HEK293 (cell line): ENCODE results near the gene UTP25.

Experiments
- BCL11A ChIP-seq: fragments of 450-650 bp; formaldehyde crosslinking; IDR thresholded peaks from 2 replicates; pipeline ENCODE4 v1.5.1; 2016; ENCODE audit warnings: low read depth, missing biosample characterization, missing genetic modification characterization
- MYNN ChIP-seq: fragments of 450-650 bp; formaldehyde crosslinking; IDR thresholded peaks from 2 replicates; pipeline ENCODE4 v1.5.1; 2016; ENCODE audit warnings: missing biosample characterization, missing genetic modification characterization, borderline replicate concordance
- YY1 ChIP-seq: fragments of 450-650 bp; formaldehyde crosslinking; IDR thresholded peaks from 2 replicates; pipeline ENCODE4 v1.5.1; 2018; ENCODE audit warnings: missing biosample characterization, missing genetic modification characterization
- ZBTB48 ChIP-seq: fragments of 450-650 bp; formaldehyde crosslinking; IDR thresholded peaks from 2 replicates; pipeline ENCODE4 v1.5.1; 2016; ENCODE audit warnings: missing biosample characterization, missing genetic modification characterization
- ZEB2 ChIP-seq: fragments of 450-650 bp; formaldehyde crosslinking; IDR thresholded peaks from 2 replicates; pipeline ENCODE4 v1.5.1; 2016; ENCODE audit warnings: missing biosample characterization, missing genetic modification characterization
- ZFHX2 ChIP-seq: fragments of 450-650 bp; formaldehyde crosslinking; conservative IDR thresholded peaks from 2 replicates; pipeline ENCODE4 v1.5.1; 2016; ENCODE audit warnings: missing biosample characterization, missing genetic modification characterization
- ZFP3 ChIP-seq: fragments of 450-650 bp; formaldehyde crosslinking; IDR thresholded peaks from 2 replicates; pipeline ENCODE4 v1.5.1; 2016; ENCODE audit warnings: low read depth, missing biosample characterization, missing genetic modification characterization
- ZFP37 ChIP-seq: fragments of 450-650 bp; formaldehyde crosslinking; IDR thresholded peaks from 2 replicates; pipeline ENCODE4 v1.5.1; 2016; ENCODE audit warnings: missing biosample characterization, missing genetic modification characterization
- ZIC2 ChIP-seq: fragments of 450-650 bp; formaldehyde crosslinking; IDR thresholded peaks from 2 replicates; pipeline ENCODE4 v1.5.1; 2016; ENCODE audit warnings: missing biosample characterization, missing genetic modification characterization
- ZNF121 ChIP-seq: fragments of 450-650 bp; formaldehyde crosslinking; IDR thresholded peaks from 2 replicates; pipeline ENCODE4 v1.5.1; 2016; ENCODE audit warnings: missing biosample characterization, missing genetic modification characterization
- ZNF140 ChIP-seq: fragments of 450-650 bp; formaldehyde crosslinking; IDR thresholded peaks from 2 replicates; pipeline ENCODE4 v1.5.1; 2016; ENCODE audit warnings: missing biosample characterization, missing genetic modification characterization
- ZNF155 ChIP-seq: fragments of 450-650 bp; formaldehyde crosslinking; IDR thresholded peaks from 2 replicates; pipeline ENCODE4 v1.5.1; 2016; ENCODE audit warnings: missing biosample characterization, missing genetic modification characterization
- ZNF16 ChIP-seq: fragments of 450-650 bp; formaldehyde crosslinking; IDR thresholded peaks from 2 replicates; pipeline ENCODE4 v1.5.1; 2016; ENCODE audit warnings: low read depth, missing biosample characterization, missing genetic modification characterization
- ZNF266 ChIP-seq: fragments of 450-650 bp; formaldehyde crosslinking; IDR thresholded peaks from 2 replicates; pipeline ENCODE4 v1.5.1; 2016; ENCODE audit warnings: missing biosample characterization, missing genetic modification characterization, low read depth
- ZNF324 ChIP-seq: fragments of 450-650 bp; formaldehyde crosslinking; IDR thresholded peaks from 2 replicates; pipeline ENCODE4 v1.5.1; 2016; ENCODE audit warnings: missing biosample characterization, missing genetic modification characterization
- ZNF341 ChIP-seq: fragments of 450-650 bp; formaldehyde crosslinking; IDR thresholded peaks from 2 replicates; pipeline ENCODE4; 2016; ENCODE audit warnings: low read depth, missing biosample characterization, missing genetic modification characterization
- ZNF398 ChIP-seq: fragments of 450-650 bp; formaldehyde crosslinking; IDR thresholded peaks from 2 replicates; pipeline ENCODE4 v1.5.1; 2017; ENCODE audit warnings: missing biosample characterization, missing genetic modification characterization
- ZNF449 ChIP-seq: fragments of 450-650 bp; formaldehyde crosslinking; IDR thresholded peaks from 2 replicates; pipeline ENCODE4 v1.5.1; 2017; ENCODE audit warnings: missing biosample characterization, mild to moderate bottlenecking, missing genetic modification characterization, moderate library complexity
- ZNF510 ChIP-seq: fragments of 450-650 bp; formaldehyde crosslinking; IDR thresholded peaks from 2 replicates; pipeline ENCODE4 v1.5.1; 2018; ENCODE audit warnings: mild to moderate bottlenecking, missing genetic modification characterization, missing biosample characterization; ENCODE audit not compliant: insufficient replicate concordance
- ZNF521 ChIP-seq: fragments of 450-650 bp; formaldehyde crosslinking; IDR thresholded peaks from 2 replicates; pipeline ENCODE4 v1.5.1; 2017; ENCODE audit warnings: missing biosample characterization, mild to moderate bottlenecking, missing genetic modification characterization
- ZNF555 ChIP-seq: fragments of 450-650 bp; formaldehyde crosslinking; conservative IDR thresholded peaks from 2 replicates; pipeline ENCODE4 v1.5.1; 2017; ENCODE audit warnings: missing biosample characterization, mild to moderate bottlenecking, missing genetic modification characterization, inconsistent platforms
- ZNF791 ChIP-seq: fragments of 450-650 bp; formaldehyde crosslinking; IDR thresholded peaks from 2 replicates; pipeline ENCODE4 v1.5.1; 2016; ENCODE audit warnings: missing biosample characterization, missing genetic modification characterization
- ZNF837 ChIP-seq: fragments of 450-650 bp; formaldehyde crosslinking; IDR thresholded peaks from 2 replicates; pipeline ENCODE4 v1.5.1; 2016; ENCODE audit warnings: missing biosample characterization, missing genetic modification characterization
- ZSCAN23 ChIP-seq: fragments of 450-650 bp; formaldehyde crosslinking; IDR thresholded peaks from 2 replicates; pipeline ENCODE4 v1.5.1; 2016; ENCODE audit warnings: missing biosample characterization, missing genetic modification characterization
- ZSCAN30 ChIP-seq: fragments of 450-650 bp; IDR thresholded peaks from 2 replicates; pipeline ENCODE4 v1.5.1; 2018; ENCODE audit warnings: missing biosample characterization, mild to moderate bottlenecking, missing genetic modification characterization, moderate library complexity
- ZSCAN4 ChIP-seq: fragments of 450-650 bp; formaldehyde crosslinking; IDR thresholded peaks from 2 replicates; pipeline ENCODE4 v1.5.1; 2017; ENCODE audit warnings: missing biosample characterization, missing genetic modification characterization
- TF ChIP-seq, protein P1 (sequence below): fragments of 450-650 bp; formaldehyde crosslinking; IDR thresholded peaks from 2 replicates; pipeline ENCODE4 v1.5.1; 2016; ENCODE audit warnings: missing biosample characterization, missing genetic modification characterization, borderline replicate concordance
- TF ChIP-seq, protein P2 (sequence below): fragments of 450-650 bp; formaldehyde crosslinking; IDR thresholded peaks from 2 replicates; pipeline ENCODE4 v1.5.1; 2016; ENCODE audit warnings: missing biosample characterization, missing genetic modification characterization
- TF ChIP-seq, protein P3 (sequence below): fragments of 450-650 bp; formaldehyde crosslinking; IDR thresholded peaks from 2 replicates; pipeline ENCODE4 v1.5.1; 2016; ENCODE audit warnings: missing biosample characterization, missing genetic modification characterization

UTP25 gene

GRCh38 chr1:209884665-209885117 lies 56.9 kb downstream of the UTP25 start (continued):
- TF ChIP-seq ZFHX2 (tag by site-specific recombination): no peak
- TF ChIP-seq ZIC2: peak; percentile 46; the same call in 1 of the 2 replicates
- TF ChIP-seq ZNF324: peak; percentile 65; the same call in 1 of the 2 replicates
- TF ChIP-seq ZNF837 (tag by site-specific recombination): no peak
- TF ChIP-seq ZNF449 (tag by site-specific recombination): peak; percentile 34; the same call in 1 of the 2 replicates
- TF ChIP-seq ZNF341: no peak
- no peak for TF ChIP-seq ZBTB48 (tag by site-specific recombination)
- TF ChIP-seq, protein P1, sequence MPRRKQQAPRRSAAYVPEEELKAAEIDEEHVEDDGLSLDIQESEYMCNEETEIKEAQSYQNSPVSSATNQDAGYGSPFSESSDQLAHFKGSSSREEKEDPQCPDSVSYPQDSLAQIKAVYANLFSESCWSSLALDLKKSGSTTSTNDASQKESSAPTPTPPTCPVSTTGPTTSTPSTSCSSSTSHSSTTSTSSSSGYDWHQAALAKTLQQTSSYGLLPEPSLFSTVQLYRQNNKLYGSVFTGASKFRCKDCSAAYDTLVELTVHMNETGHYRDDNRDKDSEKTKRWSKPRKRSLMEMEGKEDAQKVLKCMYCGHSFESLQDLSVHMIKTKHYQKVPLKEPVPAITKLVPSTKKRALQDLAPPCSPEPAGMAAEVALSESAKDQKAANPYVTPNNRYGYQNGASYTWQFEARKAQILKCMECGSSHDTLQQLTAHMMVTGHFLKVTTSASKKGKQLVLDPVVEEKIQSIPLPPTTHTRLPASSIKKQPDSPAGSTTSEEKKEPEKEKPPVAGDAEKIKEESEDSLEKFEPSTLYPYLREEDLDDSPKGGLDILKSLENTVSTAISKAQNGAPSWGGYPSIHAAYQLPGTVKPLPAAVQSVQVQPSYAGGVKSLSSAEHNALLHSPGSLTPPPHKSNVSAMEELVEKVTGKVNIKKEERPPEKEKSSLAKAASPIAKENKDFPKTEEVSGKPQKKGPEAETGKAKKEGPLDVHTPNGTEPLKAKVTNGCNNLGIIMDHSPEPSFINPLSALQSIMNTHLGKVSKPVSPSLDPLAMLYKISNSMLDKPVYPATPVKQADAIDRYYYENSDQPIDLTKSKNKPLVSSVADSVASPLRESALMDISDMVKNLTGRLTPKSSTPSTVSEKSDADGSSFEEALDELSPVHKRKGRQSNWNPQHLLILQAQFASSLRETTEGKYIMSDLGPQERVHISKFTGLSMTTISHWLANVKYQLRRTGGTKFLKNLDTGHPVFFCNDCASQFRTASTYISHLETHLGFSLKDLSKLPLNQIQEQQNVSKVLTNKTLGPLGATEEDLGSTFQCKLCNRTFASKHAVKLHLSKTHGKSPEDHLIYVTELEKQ (tag by site-specific recombination): peak; percentile 96
- no peak for TF ChIP-seq ZSCAN30 (tag by site-specific recombination)
- no peak for TF ChIP-seq ZNF155 (tag by site-specific recombination)
- peak; percentile 74; the same call in 1 of the 2 replicates for TF ChIP-seq BCL11A (tag by site-specific recombination)
- TF ChIP-seq ZFP37: 0 out of 2 replicates have a peak, but pooled peaks have one; percentile 53
- TF ChIP-seq ZNF266 (tag by site-specific recombination): no peak
- TF ChIP-seq ZNF398 (tag by site-specific recombination): peak; percentile 50
- TF ChIP-seq ZNF510 (tag by site-specific recombination): no peak
- TF ChIP-seq, protein P2, sequence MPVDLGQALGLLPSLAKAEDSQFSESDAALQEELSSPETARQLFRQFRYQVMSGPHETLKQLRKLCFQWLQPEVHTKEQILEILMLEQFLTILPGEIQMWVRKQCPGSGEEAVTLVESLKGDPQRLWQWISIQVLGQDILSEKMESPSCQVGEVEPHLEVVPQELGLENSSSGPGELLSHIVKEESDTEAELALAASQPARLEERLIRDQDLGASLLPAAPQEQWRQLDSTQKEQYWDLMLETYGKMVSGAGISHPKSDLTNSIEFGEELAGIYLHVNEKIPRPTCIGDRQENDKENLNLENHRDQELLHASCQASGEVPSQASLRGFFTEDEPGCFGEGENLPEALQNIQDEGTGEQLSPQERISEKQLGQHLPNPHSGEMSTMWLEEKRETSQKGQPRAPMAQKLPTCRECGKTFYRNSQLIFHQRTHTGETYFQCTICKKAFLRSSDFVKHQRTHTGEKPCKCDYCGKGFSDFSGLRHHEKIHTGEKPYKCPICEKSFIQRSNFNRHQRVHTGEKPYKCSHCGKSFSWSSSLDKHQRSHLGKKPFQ (tag by site-specific recombination): no peak
- TF ChIP-seq, protein P3, sequence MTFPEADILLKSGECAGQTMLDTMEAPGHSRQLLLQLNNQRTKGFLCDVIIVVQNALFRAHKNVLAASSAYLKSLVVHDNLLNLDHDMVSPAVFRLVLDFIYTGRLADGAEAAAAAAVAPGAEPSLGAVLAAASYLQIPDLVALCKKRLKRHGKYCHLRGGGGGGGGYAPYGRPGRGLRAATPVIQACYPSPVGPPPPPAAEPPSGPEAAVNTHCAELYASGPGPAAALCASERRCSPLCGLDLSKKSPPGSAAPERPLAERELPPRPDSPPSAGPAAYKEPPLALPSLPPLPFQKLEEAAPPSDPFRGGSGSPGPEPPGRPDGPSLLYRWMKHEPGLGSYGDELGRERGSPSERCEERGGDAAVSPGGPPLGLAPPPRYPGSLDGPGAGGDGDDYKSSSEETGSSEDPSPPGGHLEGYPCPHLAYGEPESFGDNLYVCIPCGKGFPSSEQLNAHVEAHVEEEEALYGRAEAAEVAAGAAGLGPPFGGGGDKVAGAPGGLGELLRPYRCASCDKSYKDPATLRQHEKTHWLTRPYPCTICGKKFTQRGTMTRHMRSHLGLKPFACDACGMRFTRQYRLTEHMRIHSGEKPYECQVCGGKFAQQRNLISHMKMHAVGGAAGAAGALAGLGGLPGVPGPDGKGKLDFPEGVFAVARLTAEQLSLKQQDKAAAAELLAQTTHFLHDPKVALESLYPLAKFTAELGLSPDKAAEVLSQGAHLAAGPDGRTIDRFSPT: peak; percentile 95
- 0 out of 2 replicates have a peak, but pooled peaks have one; percentile 23 for TF ChIP-seq ZSCAN4
- TF ChIP-seq YY1: no peak
- peak; percentile 96 for TF ChIP-seq ZEB2
- no peak for TF ChIP-seq MYNN
- no peak; the same call in 1 of the 2 replicates for TF ChIP-seq ZSCAN23 (tag by site-specific recombination)
- no peak for TF ChIP-seq ZFP3 (tag by site-specific recombination)
- TF ChIP-seq ZNF521 (tag by site-specific recombination): no peak
- TF ChIP-seq ZNF791: no peak
- no peak for TF ChIP-seq ZNF140 (tag by site-specific recombination)
- TF ChIP-seq ZNF555 (tag by site-specific recombination): no peak
- no peak for TF ChIP-seq ZNF121 (tag by site-specific recombination)
- TF ChIP-seq ZNF16 (tag by site-specific recombination): no peak
